Jurkat, Clone E6-1 (cell line): ENCODE data around the gene TRIM2.
"Not testable (repeated sequence)": the region's sequence is repeated elsewhere in the genome, so short reads cannot be mapped to it uniquely, and the experiment has no call there.

ENCODE experiments used
- DNase-seq: peaks from one replicate; pipeline ENCODE4 v3.0.0-alpha.2; 2011; ENCODE audit warnings: low read depth, low spot score
- H3K4me3 ChIP-seq: 2 replicates; pipeline ENCODE4 v1.5.1; 2011; ENCODE audit warnings: mild to moderate bottlenecking, low read length, control low read depth, moderate library complexity

TRIM2 gene

GRCh38 chr4:153185331-153185852 lies 18.9 kb upstream of the TRIM2 start:
- DNase-seq = no peak
- H3K4me3 ChIP-seq = no peak overlapping the region

GRCh38 chr4:153186046-153186728 lies 18.1 kb upstream of the TRIM2 start:
- DNase-seq = no peak
- H3K4me3 ChIP-seq = no peak overlapping the region

- no peak for DNase-seq
- no peak overlapping the region for H3K4me3 ChIP-seq
Observed at GRCh38 chr4:153189016-153189801, 15.0 kb upstream of the TRIM2 start.

- H3K4me3 ChIP-seq = no peak overlapping the region
- DNase-seq = no peak
Observed at GRCh38 chr4:153191795-153192363, 12.4 kb upstream of the TRIM2 start.

- no peak for DNase-seq
- H3K4me3 ChIP-seq = no peak overlapping the region
Observed at GRCh38 chr4:153197301-153197700, 6.9 kb upstream of the TRIM2 start.

GRCh38 chr4:153198719-153199118 lies 5.5 kb upstream of the TRIM2 start:
- DNase-seq = no peak
- no peak overlapping the region for H3K4me3 ChIP-seq

GRCh38 chr4:153203746-153204145 lies 497 bp upstream of the TRIM2 start:
- not testable (repeated sequence) for DNase-seq, H3K4me3 ChIP-seq

- DNase-seq = no peak
- no peak overlapping the region for H3K4me3 ChIP-seq
Observed at GRCh38 chr4:153204728-153205648, 745 bp downstream of the TRIM2 start.

GRCh38 chr4:153205757-153206156 lies 1.5 kb downstream of the TRIM2 start:
- no peak overlapping the region for H3K4me3 ChIP-seq

GRCh38 chr4:153206534-153206933 lies 2.3 kb downstream of the TRIM2 start:
- no peak for DNase-seq
- H3K4me3 ChIP-seq = no peak overlapping the region

More at GRCh38 chr4:153205757-153206156, 1.5 kb downstream of the TRIM2 start:
- DNase-seq = no peak

- no peak overlapping the region for H3K4me3 ChIP-seq
- no peak for DNase-seq
Observed at GRCh38 chr4:153207027-153207426, 2.8 kb downstream of the TRIM2 start.

GRCh38 chr4:153207567-153207966 lies 3.3 kb downstream of the TRIM2 start:
- H3K4me3 ChIP-seq = no peak overlapping the region
- no peak for DNase-seq

- no peak for DNase-seq
- no peak overlapping the region for H3K4me3 ChIP-seq
Observed at GRCh38 chr4:153209410-153209809, 5.2 kb downstream of the TRIM2 start.

- DNase-seq = no peak
- no peak overlapping the region for H3K4me3 ChIP-seq
Observed at GRCh38 chr4:153210727-153211126, 6.5 kb downstream of the TRIM2 start.

- no peak overlapping the region for H3K4me3 ChIP-seq
- DNase-seq = no peak
Observed at GRCh38 chr4:153211986-153212728, 7.9 kb downstream of the TRIM2 start.

GRCh38 chr4:153212736-153213135 lies 8.5 kb downstream of the TRIM2 start:
- no peak overlapping the region for H3K4me3 ChIP-seq
- DNase-seq = peak; percentile 33

GRCh38 chr4:153215921-153216320 lies 11.7 kb downstream of the TRIM2 start:
- no peak for DNase-seq
- no peak overlapping the region for H3K4me3 ChIP-seq

- no peak for DNase-seq
- H3K4me3 ChIP-seq = no peak overlapping the region
Observed at GRCh38 chr4:153216546-153216945, 12.3 kb downstream of the TRIM2 start.
